ENCODE data around the gene DKK1.

DKK1 gene

GRCh38 chr10:52313933-52314821 lies at the start of gene DKK1:
Gene DKK1, plus strand, starts transcription at chr10:52314281. Its CDS starts 154 bp downstream, at chr10:52314435.
- Histone ChIP-seq H3K27ac (ENCODE audit: low read depth, low read length) (no peak within 1 kb of the TSS), H3K4me3 (ENCODE audit: low read length) (peak within 1 kb of the TSS; percentile 63), H3K27me3 (ENCODE audit: control insufficient read depth, insufficient read depth, low read length) (peaks cover 5% of the 10 kb centered on the region), H3K4me1 (ENCODE audit: control insufficient read depth, insufficient read depth, low read length) (no peaks in the 10 kb centered on the region), H3K9ac (ENCODE audit: low read length) (no peak within 1 kb of the TSS), H3K36me3 (ENCODE audit: control insufficient read depth, insufficient read depth, low read length) (no peaks in the 10 kb centered on the region)

GRCh38 chr10:52265131-52265926 lies 48.8 kb upstream of the DKK1 start:
- Histone ChIP-seq H3K27me3 (ENCODE audit: control insufficient read depth, insufficient read depth, low read length) (no peaks in the 10 kb centered on the region), H3K4me3 (ENCODE audit: low read length) (no peak overlapping the region), H3K4me1 (ENCODE audit: control insufficient read depth, insufficient read depth, low read length) (no peaks in the 10 kb centered on the region), H3K9ac (ENCODE audit: low read length) (no peak overlapping the region), H3K27ac (ENCODE audit: low read depth, low read length) (no peak overlapping the region), H3K36me3 (ENCODE audit: control insufficient read depth, insufficient read depth, low read length) (no peaks in the 10 kb centered on the region)

- Histone ChIP-seq H3K27ac (ENCODE audit: low read depth, low read length) (no peak overlapping the region), H3K4me3 (ENCODE audit: low read length) (no peak overlapping the region), H3K4me1 (ENCODE audit: control insufficient read depth, insufficient read depth, low read length) (no peaks in the 10 kb centered on the region), H3K36me3 (ENCODE audit: control insufficient read depth, insufficient read depth, low read length) (no peaks in the 10 kb centered on the region), H3K27me3 (ENCODE audit: control insufficient read depth, insufficient read depth, low read length) (no peaks in the 10 kb centered on the region), H3K9ac (ENCODE audit: low read length) (no peak overlapping the region)
These were observed 47.2 kb upstream of the DKK1 start for GRCh38 chr10:52266858-52267257.

GRCh38 chr10:52268790-52269189 lies 45.3 kb upstream of the DKK1 start:
- H3K9ac ChIP-seq (ENCODE audit: low read length): no peak overlapping the region
- H3K27ac ChIP-seq (ENCODE audit: low read depth, low read length): no peak overlapping the region
- H3K4me1 ChIP-seq (ENCODE audit: control insufficient read depth, insufficient read depth, low read length): no peaks in the 10 kb centered on the region
- H3K36me3 ChIP-seq (ENCODE audit: control insufficient read depth, insufficient read depth, low read length): no peaks in the 10 kb centered on the region
- no peaks in the 10 kb centered on the region for H3K27me3 ChIP-seq (ENCODE audit: control insufficient read depth, insufficient read depth, low read length)
- no peak overlapping the region for H3K4me3 ChIP-seq (ENCODE audit: low read length)

- no peak overlapping the region for H3K9ac ChIP-seq (ENCODE audit: low read length)
- no peak overlapping the region for H3K4me3 ChIP-seq (ENCODE audit: low read length)
- H3K27me3 ChIP-seq (ENCODE audit: control insufficient read depth, insufficient read depth, low read length): no peaks in the 10 kb centered on the region
- no peaks in the 10 kb centered on the region for H3K36me3 ChIP-seq (ENCODE audit: control insufficient read depth, insufficient read depth, low read length)
- H3K27ac ChIP-seq (ENCODE audit: low read depth, low read length): no peak overlapping the region
- no peaks in the 10 kb centered on the region for H3K4me1 ChIP-seq (ENCODE audit: control insufficient read depth, insufficient read depth, low read length)
These were observed 44.8 kb upstream of the DKK1 start for GRCh38 chr10:52269233-52269632.

GRCh38 chr10:52276163-52276562 lies 37.9 kb upstream of the DKK1 start:
- H3K4me3 ChIP-seq (ENCODE audit: low read length): no peak overlapping the region
- H3K36me3 ChIP-seq (ENCODE audit: control insufficient read depth, insufficient read depth, low read length): no peaks in the 10 kb centered on the region
- H3K27ac ChIP-seq (ENCODE audit: low read depth, low read length): no peak overlapping the region
- H3K9ac ChIP-seq (ENCODE audit: low read length): no peak overlapping the region
- no peaks in the 10 kb centered on the region for H3K4me1 ChIP-seq (ENCODE audit: control insufficient read depth, insufficient read depth, low read length)
- H3K27me3 ChIP-seq (ENCODE audit: control insufficient read depth, insufficient read depth, low read length): no peaks in the 10 kb centered on the region

GRCh38 chr10:52276986-52277385 lies 37.1 kb upstream of the DKK1 start:
- Histone ChIP-seq H3K36me3 (ENCODE audit: control insufficient read depth, insufficient read depth, low read length) (no peaks in the 10 kb centered on the region), H3K9ac (ENCODE audit: low read length) (no peak overlapping the region), H3K27me3 (ENCODE audit: control insufficient read depth, insufficient read depth, low read length) (no peaks in the 10 kb centered on the region), H3K4me1 (ENCODE audit: control insufficient read depth, insufficient read depth, low read length) (no peaks in the 10 kb centered on the region), H3K4me3 (ENCODE audit: low read length) (no peak overlapping the region), H3K27ac (ENCODE audit: low read depth, low read length) (no peak overlapping the region)

GRCh38 chr10:52279546-52279945 lies 34.5 kb upstream of the DKK1 start:
- no peak overlapping the region for H3K9ac ChIP-seq (ENCODE audit: low read length)
- no peak overlapping the region for H3K27ac ChIP-seq (ENCODE audit: low read depth, low read length)
- H3K36me3 ChIP-seq (ENCODE audit: control insufficient read depth, insufficient read depth, low read length): no peaks in the 10 kb centered on the region
- no peak overlapping the region for H3K4me3 ChIP-seq (ENCODE audit: low read length)
- H3K4me1 ChIP-seq (ENCODE audit: control insufficient read depth, insufficient read depth, low read length): no peaks in the 10 kb centered on the region
- no peaks in the 10 kb centered on the region for H3K27me3 ChIP-seq (ENCODE audit: control insufficient read depth, insufficient read depth, low read length)

- Histone ChIP-seq H3K4me3 (ENCODE audit: low read length) (no peak overlapping the region), H3K36me3 (ENCODE audit: control insufficient read depth, insufficient read depth, low read length) (no peaks in the 10 kb centered on the region), H3K27me3 (ENCODE audit: control insufficient read depth, insufficient read depth, low read length) (no peaks in the 10 kb centered on the region), H3K9ac (ENCODE audit: low read length) (no peak overlapping the region), H3K27ac (ENCODE audit: low read depth, low read length) (no peak overlapping the region), H3K4me1 (ENCODE audit: control insufficient read depth, insufficient read depth, low read length) (no peaks in the 10 kb centered on the region)
These were observed 34.0 kb upstream of the DKK1 start for GRCh38 chr10:52280051-52280450.

GRCh38 chr10:52283174-52283573 lies 30.9 kb upstream of the DKK1 start:
- H3K27me3 ChIP-seq (ENCODE audit: control insufficient read depth, insufficient read depth, low read length): no peaks in the 10 kb centered on the region

GRCh38 chr10:52284416-52285013 lies 29.6 kb upstream of the DKK1 start:
- Histone ChIP-seq H3K27me3 (ENCODE audit: control insufficient read depth, insufficient read depth, low read length) (no peaks in the 10 kb centered on the region), H3K4me1 (ENCODE audit: control insufficient read depth, insufficient read depth, low read length) (no peaks in the 10 kb centered on the region), H3K36me3 (ENCODE audit: control insufficient read depth, insufficient read depth, low read length) (no peaks in the 10 kb centered on the region), H3K9ac (ENCODE audit: low read length) (no peak overlapping the region), H3K27ac (ENCODE audit: low read depth, low read length) (no peak overlapping the region), H3K4me3 (ENCODE audit: low read length) (no peak overlapping the region)

More at GRCh38 chr10:52283174-52283573, 30.9 kb upstream of the DKK1 start:
- H3K4me3 ChIP-seq (ENCODE audit: low read length): no peak overlapping the region
- H3K27ac ChIP-seq (ENCODE audit: low read depth, low read length): no peak overlapping the region
- no peaks in the 10 kb centered on the region for H3K4me1 ChIP-seq (ENCODE audit: control insufficient read depth, insufficient read depth, low read length)
- no peaks in the 10 kb centered on the region for H3K36me3 ChIP-seq (ENCODE audit: control insufficient read depth, insufficient read depth, low read length)
- H3K9ac ChIP-seq (ENCODE audit: low read length): no peak overlapping the region

- Histone ChIP-seq H3K4me1 (ENCODE audit: control insufficient read depth, insufficient read depth, low read length) (no peaks in the 10 kb centered on the region), H3K9ac (ENCODE audit: low read length) (no peak overlapping the region), H3K27me3 (ENCODE audit: control insufficient read depth, insufficient read depth, low read length) (no peaks in the 10 kb centered on the region), H3K27ac (ENCODE audit: low read depth, low read length) (no peak overlapping the region), H3K4me3 (ENCODE audit: low read length) (no peak overlapping the region), H3K36me3 (ENCODE audit: control insufficient read depth, insufficient read depth, low read length) (no peaks in the 10 kb centered on the region)
These were observed 26.2 kb upstream of the DKK1 start for GRCh38 chr10:52287866-52288265.
